SU-DHL-6 (cell line): ENCODE results near the gene TACR1.

Source experiments
- EZH2phosphoT487 ChIP-seq: fragments of 200-600 bp; sonication (generic), shearing (Covaris generic); conservative IDR thresholded peaks from 2 replicates; pipeline ENCODE4 v1.6.1; 2018; ENCODE audit warnings: mild to moderate bottlenecking, antibody characterized with exemption, low read length, moderate library complexity, mixed read lengths
- TF ChIP-seq, protein P1 (sequence below): fragments of 200-600 bp; sonication (generic); IDR thresholded peaks from one replicate; pipeline ENCODE4 v1.5.1; 2017; ENCODE audit warnings: antibody characterized with exemption, mild to moderate bottlenecking, low read length, moderate library complexity; ENCODE audit not compliant: insufficient read depth, poor library complexity, severe bottlenecking

DNA sequence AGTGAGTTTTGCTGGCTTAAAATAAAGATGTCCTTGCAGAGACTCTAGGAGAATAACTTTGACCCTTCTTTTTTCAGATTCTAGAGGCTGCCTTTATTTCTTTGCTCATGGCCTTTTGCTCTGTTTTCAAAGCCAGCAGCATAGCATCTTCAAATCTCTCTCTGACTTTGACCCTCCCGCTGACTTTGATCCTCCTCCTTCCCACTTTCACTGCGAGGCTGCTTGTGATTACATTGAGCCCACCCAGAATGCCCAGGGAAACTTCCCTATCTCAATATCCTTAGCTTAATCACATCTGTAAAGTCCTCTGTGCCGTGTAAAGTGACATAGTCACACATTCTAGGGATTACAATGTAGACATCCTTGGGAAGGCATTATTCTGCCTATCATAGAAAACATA lies 23.9 kb downstream of the TACR1 start:
- TF ChIP-seq, protein P1, sequence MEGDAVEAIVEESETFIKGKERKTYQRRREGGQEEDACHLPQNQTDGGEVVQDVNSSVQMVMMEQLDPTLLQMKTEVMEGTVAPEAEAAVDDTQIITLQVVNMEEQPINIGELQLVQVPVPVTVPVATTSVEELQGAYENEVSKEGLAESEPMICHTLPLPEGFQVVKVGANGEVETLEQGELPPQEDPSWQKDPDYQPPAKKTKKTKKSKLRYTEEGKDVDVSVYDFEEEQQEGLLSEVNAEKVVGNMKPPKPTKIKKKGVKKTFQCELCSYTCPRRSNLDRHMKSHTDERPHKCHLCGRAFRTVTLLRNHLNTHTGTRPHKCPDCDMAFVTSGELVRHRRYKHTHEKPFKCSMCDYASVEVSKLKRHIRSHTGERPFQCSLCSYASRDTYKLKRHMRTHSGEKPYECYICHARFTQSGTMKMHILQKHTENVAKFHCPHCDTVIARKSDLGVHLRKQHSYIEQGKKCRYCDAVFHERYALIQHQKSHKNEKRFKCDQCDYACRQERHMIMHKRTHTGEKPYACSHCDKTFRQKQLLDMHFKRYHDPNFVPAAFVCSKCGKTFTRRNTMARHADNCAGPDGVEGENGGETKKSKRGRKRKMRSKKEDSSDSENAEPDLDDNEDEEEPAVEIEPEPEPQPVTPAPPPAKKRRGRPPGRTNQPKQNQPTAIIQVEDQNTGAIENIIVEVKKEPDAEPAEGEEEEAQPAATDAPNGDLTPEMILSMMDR: no peak
- no peak for TF ChIP-seq EZH2phosphoT487
